H9 (cell line): ENCODE results near the gene TOM1L2. TPM values are rescaled to one million over a fixed set of nuclear protein-coding genes. Genes with fewer than 3 reads are reported as not detected.

Source experiments
- DNase-seq: peaks from one replicate; pipeline ENCODE4 v3.0.0-alpha.2; 2017
- H2AFZ ChIP-seq: one replicate; pipeline ENCODE4 v1.6.1; 2013; ENCODE audit warnings: mild to moderate bottlenecking, low read length, control low read depth, moderate library complexity
- H2AK5ac ChIP-seq: 2 replicates; pipeline ENCODE4 v1.6.1; 2013; ENCODE audit warnings: low read length, control low read depth, mixed read lengths; ENCODE audit not compliant: insufficient read length
- H2BK120ac ChIP-seq: one replicate; pipeline ENCODE4 v1.6.1; 2013; ENCODE audit warnings: low read depth, mild to moderate bottlenecking, low read length, control low read depth, inconsistent platforms; ENCODE audit not compliant: poor library complexity, severe bottlenecking
- H2BK12ac ChIP-seq: 2 replicates; pipeline ENCODE4 v1.6.1; 2013; ENCODE audit warnings: low read length, control low read depth, mixed read lengths, low read depth; ENCODE audit not compliant: insufficient read length
- H2BK15ac ChIP-seq: 2 replicates; pipeline ENCODE4 v1.6.1; 2013; ENCODE audit warnings: low read depth, low read length, control low read depth
- H2BK20ac ChIP-seq: one replicate; pipeline ENCODE4 v1.6.1; 2013; ENCODE audit warnings: low read depth, mild to moderate bottlenecking, low read length, control low read depth, inconsistent platforms; ENCODE audit not compliant: poor library complexity, severe bottlenecking
- H2BK5ac ChIP-seq: 2 replicates; pipeline ENCODE4 v1.6.1; 2013; ENCODE audit warnings: low read length, control low read depth, mixed read lengths; ENCODE audit not compliant: insufficient read length
- H3K14ac ChIP-seq: 2 replicates; pipeline ENCODE4 v1.6.1; 2013; ENCODE audit warnings: low read length, control low read depth; ENCODE audit not compliant: insufficient read depth
- H3K18ac ChIP-seq: 2 replicates; pipeline ENCODE4 v1.6.1; 2013; ENCODE audit warnings: low read depth, mild to moderate bottlenecking, mixed read lengths, low read length, control low read depth; ENCODE audit not compliant: insufficient read length
- H3K23ac ChIP-seq: 2 replicates; pipeline ENCODE4 v1.6.1; 2013; ENCODE audit warnings: low read length, control low read depth, mixed read lengths, low read depth; ENCODE audit not compliant: insufficient read length
- H3K23me2 ChIP-seq: 2 replicates; pipeline ENCODE4 v1.6.1; 2013; ENCODE audit warnings: low read depth, mild to moderate bottlenecking, mixed read lengths, low read length, control low read depth; ENCODE audit not compliant: insufficient read length, poor library complexity, severe bottlenecking
- H3K27ac ChIP-seq: 2 replicates; pipeline ENCODE4 v1.5.1; 2013; ENCODE audit warnings: low read length, control low read depth, mixed read lengths, low read depth; ENCODE audit not compliant: insufficient read length
- H3K27me3 ChIP-seq: 2 replicates; pipeline ENCODE4 v1.6.1; 2013; ENCODE audit warnings: low read length, control low read depth, inconsistent platforms; ENCODE audit not compliant: insufficient read depth
- H3K4ac ChIP-seq: 2 replicates; pipeline ENCODE4 v1.6.1; 2013; ENCODE audit warnings: low read depth, mild to moderate bottlenecking, control low read depth, inconsistent platforms, low read length, moderate library complexity
- H3K4me1 ChIP-seq: 2 replicates; pipeline ENCODE4 v1.6.1; 2013; ENCODE audit warnings: low read length, control low read depth, inconsistent platforms; ENCODE audit not compliant: insufficient read depth
- H3K4me2 ChIP-seq: 2 replicates; pipeline ENCODE4 v1.6.1; 2013; ENCODE audit warnings: low read length, control low read depth, mixed read lengths; ENCODE audit not compliant: insufficient read length, insufficient read depth
- H3K56ac ChIP-seq: 2 replicates; pipeline ENCODE4 v1.6.1; 2013; ENCODE audit warnings: low read depth, mild to moderate bottlenecking, mixed read lengths, low read length, control low read depth; ENCODE audit not compliant: insufficient read length
- H3K79me1 ChIP-seq: 2 replicates; pipeline ENCODE4 v1.6.1; 2013; ENCODE audit warnings: low read depth, mild to moderate bottlenecking, moderate library complexity, low read length, control low read depth, inconsistent platforms; ENCODE audit not compliant: insufficient read depth, poor library complexity, severe bottlenecking
- H3K79me2 ChIP-seq: 2 replicates; pipeline ENCODE4 v1.6.1; 2013; ENCODE audit warnings: low read length, control low read depth, inconsistent platforms; ENCODE audit not compliant: insufficient read depth
- H3K9ac ChIP-seq: 2 replicates; pipeline ENCODE4 v1.6.1; 2013; ENCODE audit warnings: low read length, control low read depth, mixed read lengths; ENCODE audit not compliant: insufficient read length; ENCODE audit errors: extremely low read depth
- H3K9me3 ChIP-seq: one replicate; pipeline ENCODE4 v1.6.1; 2013; ENCODE audit warnings: low read depth, low read length, inconsistent platforms; ENCODE audit not compliant: control insufficient read depth
- H3T11ph ChIP-seq: one replicate; pipeline ENCODE4 v1.6.1; 2013; ENCODE audit warnings: mild to moderate bottlenecking, low read length, control low read depth, inconsistent platforms
- H4K20me1 ChIP-seq: one replicate; pipeline ENCODE4 v1.6.1; 2013; ENCODE audit not compliant: control insufficient read depth, insufficient read length, insufficient read depth
- H4K5ac ChIP-seq: 2 replicates; pipeline ENCODE4 v1.6.1; 2013; ENCODE audit warnings: low read depth, mild to moderate bottlenecking, mixed read lengths, low read length, control low read depth; ENCODE audit not compliant: insufficient read length
- H4K8ac ChIP-seq: replicated peaks from 2 replicates; pipeline ENCODE4 v1.6.1; 2013; ENCODE audit warnings: low read length, control low read depth, mixed read lengths, low read depth; ENCODE audit not compliant: insufficient read length
- H4K91ac ChIP-seq: 2 replicates; pipeline ENCODE4 v1.6.1; 2013; ENCODE audit warnings: low read depth, mild to moderate bottlenecking, moderate library complexity, mixed read lengths, low read length, control low read depth; ENCODE audit not compliant: insufficient read length
- H3K27ac Mint-ChIP-seq, 3 experiments: 2 replicates in 2 of 3; 3 replicates in 1 of 3; pipeline ENCODE4 v1.8.0; 2020 to 2021; ENCODE audit warnings: mixed read lengths in 3 of 3, mild to moderate bottlenecking in 1 of 3, moderate library complexity in 1 of 3
- H3K27me3 Mint-ChIP-seq: 2 replicates; pipeline ENCODE4 v1.8.0; 2021; ENCODE audit warnings: low read depth, mild to moderate bottlenecking, moderate library complexity, mixed read lengths
- H3K36me3 Mint-ChIP-seq, 3 experiments: 2 replicates in 2 of 3; 3 replicates in 1 of 3; pipeline ENCODE4 v1.8.0; 2020 to 2021; ENCODE audit warnings: low read depth in 3 of 3, mixed read lengths in 3 of 3; ENCODE audit not compliant: insufficient read depth in 1 of 3
- H3K4me1 Mint-ChIP-seq, 2 experiments: 2 replicates each; pipeline ENCODE4 v1.8.0; 2020; ENCODE audit warnings: mixed read lengths in 2 of 2
- H3K4me3 Mint-ChIP-seq, 2 experiments: 2 replicates in 1 of 2; 3 replicates in 1 of 2; pipeline ENCODE4 v1.8.0; 2020 to 2021; ENCODE audit warnings: mild to moderate bottlenecking in 2 of 2, mixed read lengths in 2 of 2, moderate library complexity in 1 of 2
- H3K9me3 Mint-ChIP-seq, 2 experiments: 2 replicates in 1 of 2; 3 replicates in 1 of 2; pipeline ENCODE4 v1.8.0; 2020; ENCODE audit warnings: mild to moderate bottlenecking in 2 of 2, mixed read lengths in 2 of 2, moderate library complexity in 1 of 2
- WGBS: extraction: QIAGEN DNeasy Blood & Tissue Kit; methylation state at CpG from one replicate; pipeline ENCODE4 v1.1.7; 2013; ENCODE audit warnings: missing lambda C conversion rate, low lambda C conversion rate, mixed read lengths; ENCODE audit not compliant: insufficient read length; ENCODE audit errors: extremely low coverage; 5-methylcytosine and 5-hydroxymethylcytosine counted together
- total RNA-seq: library from RNA; stranded (reverse); gene quantifications from 2 replicates; pipeline ENCODE4 v1.2.1, GENCODE V29; 2021
- TF ChIP-seq, protein P1 (sequence below): fragments of 200-600 bp; sonication (generic); conservative IDR thresholded peaks from 3 replicates; pipeline ENCODE4 v1.8.0; 2021; ENCODE audit warnings: antibody characterized with exemption, mild to moderate bottlenecking

Gene TOM1L2
- total RNA-seq, 1 experiment from 2014 or later = 4.6 TPM

GRCh38 chr17:17842111-17842876 lies 129.9 kb downstream of the TOM1L2 start:
- no peaks in the 10 kb centered on the region for H3K27me3 ChIP-seq
- Mint-ChIP-seq H3K36me3 (peaks cover 0 to 2% (median 0%) of the 10 kb centered on the region in 3 experiments; a peak in 1 of 7 replicates), H3K9me3 (no peaks in the 10 kb centered on the region; a peak in 2 of 5 replicates), H3K4me3 (peak overlapping the region in 1 of 2 experiments; percentile 17; a peak in 1 of 5 replicates), H3K27ac (peak overlapping the region in 1 of 3 experiments; percentile 96; a peak in 1 of 7 replicates), H3K27me3 (peaks cover 2% of the 10 kb centered on the region; the same call in 1 of the 2 replicates), H3K4me1 (peaks cover 48 to 61% of the 10 kb centered on the region in 2 experiments)
- no peak overlapping the region for H2AK5ac ChIP-seq
- no peak overlapping the region for H3K23ac ChIP-seq
- H3K4me2 ChIP-seq = no peak overlapping the region
- H3K27ac ChIP-seq = no peak overlapping the region
- H2BK5ac ChIP-seq = no peak overlapping the region
- no peak overlapping the region for H4K91ac ChIP-seq
- no peaks in the 10 kb centered on the region for H3K79me1 ChIP-seq
- no peak overlapping the region for H3K4ac ChIP-seq
- H3K23me2 ChIP-seq = peaks cover 8% of the 10 kb centered on the region
- no peak overlapping the region for H3T11ph ChIP-seq
- H3K14ac ChIP-seq = no peak overlapping the region
- no peak overlapping the region for H3K9ac ChIP-seq
- no peak overlapping the region for H2BK15ac ChIP-seq
- H2AFZ ChIP-seq = no peak overlapping the region
- no peaks in the 10 kb centered on the region for H3K9me3 ChIP-seq
- H2BK20ac ChIP-seq = no peak overlapping the region
- no peak overlapping the region for H3K56ac ChIP-seq
- no peaks in the 10 kb centered on the region for H3K79me2 ChIP-seq
- no peak overlapping the region for H2BK12ac ChIP-seq
- H3K18ac ChIP-seq = no peak overlapping the region
- peaks cover 19% of the 10 kb centered on the region for H3K4me1 ChIP-seq
- TF ChIP-seq, protein P1, sequence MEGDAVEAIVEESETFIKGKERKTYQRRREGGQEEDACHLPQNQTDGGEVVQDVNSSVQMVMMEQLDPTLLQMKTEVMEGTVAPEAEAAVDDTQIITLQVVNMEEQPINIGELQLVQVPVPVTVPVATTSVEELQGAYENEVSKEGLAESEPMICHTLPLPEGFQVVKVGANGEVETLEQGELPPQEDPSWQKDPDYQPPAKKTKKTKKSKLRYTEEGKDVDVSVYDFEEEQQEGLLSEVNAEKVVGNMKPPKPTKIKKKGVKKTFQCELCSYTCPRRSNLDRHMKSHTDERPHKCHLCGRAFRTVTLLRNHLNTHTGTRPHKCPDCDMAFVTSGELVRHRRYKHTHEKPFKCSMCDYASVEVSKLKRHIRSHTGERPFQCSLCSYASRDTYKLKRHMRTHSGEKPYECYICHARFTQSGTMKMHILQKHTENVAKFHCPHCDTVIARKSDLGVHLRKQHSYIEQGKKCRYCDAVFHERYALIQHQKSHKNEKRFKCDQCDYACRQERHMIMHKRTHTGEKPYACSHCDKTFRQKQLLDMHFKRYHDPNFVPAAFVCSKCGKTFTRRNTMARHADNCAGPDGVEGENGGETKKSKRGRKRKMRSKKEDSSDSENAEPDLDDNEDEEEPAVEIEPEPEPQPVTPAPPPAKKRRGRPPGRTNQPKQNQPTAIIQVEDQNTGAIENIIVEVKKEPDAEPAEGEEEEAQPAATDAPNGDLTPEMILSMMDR = no peak
- no peak overlapping the region for H4K8ac ChIP-seq
- H4K20me1 ChIP-seq = peaks cover 3% of the 10 kb centered on the region
- WGBS = no CpG with 5 or more reads among the region's 9 CpGs
- DNase-seq = no peak
- H2BK120ac ChIP-seq = no peak overlapping the region
- H4K5ac ChIP-seq = no peak overlapping the region
